NCI-H2029 treated with DMSO at 0.1 percent for 48 hours (cell line): ENCODE results near the gene ATF5.
A peak's percentile ranks its signal among the peaks of the same experiment; 100 is the strongest.
"Not testable (repeated sequence)": the region's sequence is repeated elsewhere in the genome, so short reads cannot be mapped to it uniquely, and the experiment has no call there.

ENCODE experiments used
- DNase-seq: peaks from one replicate; lab custom pipeline; 2025; lab: John Stamatoyannopoulos, UW

The ATF5 gene

DNA sequence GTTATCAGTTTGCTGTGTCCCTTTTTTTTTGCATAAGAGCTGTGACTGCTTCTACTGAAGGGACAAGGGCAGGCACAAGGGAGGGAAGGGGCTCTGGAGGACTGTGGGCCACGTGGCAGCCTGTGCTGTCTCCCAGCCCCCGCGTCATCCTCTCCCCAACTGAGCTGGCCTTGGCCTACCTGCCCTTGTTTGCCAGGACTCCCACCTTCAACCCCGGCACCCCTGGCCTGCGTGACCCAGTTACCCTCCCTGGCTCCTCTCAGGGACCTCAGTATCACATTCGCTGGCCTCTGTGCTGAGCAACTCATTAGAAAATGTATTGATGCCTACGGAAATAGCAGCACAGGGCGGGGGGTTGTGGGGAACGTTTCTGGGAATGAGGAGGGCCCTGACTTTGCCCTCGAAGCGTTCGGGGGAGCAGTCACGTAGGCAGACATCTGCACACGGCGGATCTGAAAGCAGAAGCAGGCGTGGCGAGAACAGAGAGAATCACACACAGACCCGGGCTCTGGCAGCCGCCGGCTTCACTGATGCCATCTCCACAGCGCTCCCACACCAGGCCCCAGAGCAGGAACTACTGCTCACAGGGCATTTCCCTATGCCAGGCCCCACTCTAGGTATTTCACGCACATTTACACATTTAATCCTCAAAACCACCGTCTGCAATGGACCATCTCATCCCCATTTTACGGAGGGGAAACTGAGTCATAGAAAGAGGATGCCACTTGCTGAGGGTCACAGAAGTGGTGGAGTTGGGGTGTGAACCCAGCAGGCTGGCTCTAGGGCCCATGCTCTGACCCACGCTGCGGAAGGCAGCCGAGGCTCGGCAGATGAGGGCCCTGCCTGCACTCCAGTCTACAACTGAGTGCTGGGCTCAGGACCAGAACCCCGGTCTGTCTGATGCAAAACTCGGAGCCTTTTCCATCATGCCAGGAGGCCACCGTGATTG, 5.7 kb upstream of the ATF5 start:
- DNase-seq = no peak

DNA sequence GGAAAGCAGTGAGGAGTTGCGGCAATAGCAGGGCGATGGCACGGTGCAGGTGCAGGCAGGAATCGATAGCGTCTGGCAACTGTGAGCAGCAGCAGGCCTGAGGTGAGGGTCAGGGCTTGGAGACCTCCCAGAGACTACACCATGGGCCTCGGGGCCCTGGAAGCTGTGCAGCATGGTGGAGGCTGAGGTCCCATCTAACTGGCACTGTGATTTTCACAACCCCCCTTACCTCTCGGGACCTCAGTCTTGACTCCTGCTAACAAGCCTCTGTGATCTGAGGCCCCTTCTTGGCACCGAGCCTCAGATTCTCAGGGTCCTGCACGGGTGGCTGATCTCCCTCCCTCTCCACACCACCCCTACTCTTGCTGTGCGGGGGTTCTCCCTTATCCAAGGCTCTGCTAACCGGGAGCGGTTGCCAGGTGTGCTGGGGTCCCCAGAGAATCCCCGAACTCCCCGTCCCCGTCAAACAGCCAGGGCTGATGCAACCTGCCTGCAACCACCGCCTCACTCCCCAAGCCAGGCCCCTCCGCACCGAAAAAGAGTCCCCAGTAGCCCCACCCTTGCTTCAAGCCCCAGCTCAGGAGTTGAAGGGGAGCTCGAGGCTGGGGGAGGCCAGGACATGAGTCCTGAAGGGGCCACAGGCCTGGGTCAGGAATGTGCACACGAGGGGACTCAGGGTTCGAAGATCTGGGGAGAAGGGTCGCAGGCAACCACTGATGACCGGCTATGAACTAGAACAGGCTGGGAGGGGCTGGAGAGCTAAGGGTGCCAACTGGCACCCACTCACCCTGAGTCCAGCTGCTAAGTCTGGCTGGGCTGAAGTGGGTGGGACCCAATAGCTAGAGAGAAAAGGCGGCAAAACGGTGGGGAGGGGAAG, 4.8 kb upstream of the ATF5 start:
- DNase-seq = no peak

DNA sequence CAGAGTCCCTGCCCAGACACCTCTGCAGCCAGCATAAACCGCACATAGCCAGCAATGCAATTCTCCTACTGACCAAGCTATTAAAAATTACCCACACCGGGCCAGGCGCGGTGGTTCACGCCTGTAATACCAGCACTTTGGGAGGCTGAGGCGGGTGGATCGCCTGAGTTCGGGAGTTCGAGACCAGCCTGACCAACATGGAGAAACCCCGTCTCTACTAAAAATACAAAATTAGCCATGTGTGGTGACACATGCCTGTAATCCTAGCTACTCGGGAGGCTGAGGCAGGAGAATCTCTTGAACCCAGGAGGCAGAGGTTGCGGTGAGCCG, 4.2 kb upstream of the ATF5 start:
- DNase-seq = not testable (repeated sequence)

DNA sequence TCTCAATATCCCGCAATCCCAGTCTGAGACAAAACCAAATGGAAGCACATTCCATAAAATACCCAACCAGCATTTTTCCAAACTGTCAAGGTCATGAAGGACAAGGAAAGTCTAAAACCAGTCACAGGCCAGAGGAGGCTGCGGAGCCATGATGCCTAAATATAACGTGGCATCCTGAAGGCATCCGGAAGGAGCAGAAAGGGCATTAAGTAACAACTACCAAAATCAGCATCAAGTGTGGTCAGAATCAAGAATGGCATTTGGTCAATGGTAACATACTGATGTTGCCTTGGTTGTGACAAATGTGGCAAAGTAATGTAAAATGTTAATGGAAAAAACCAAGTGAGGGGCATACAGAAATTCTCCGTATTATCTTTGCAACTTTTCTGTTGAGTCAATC, 3.5 kb upstream of the ATF5 start:
- no peak for DNase-seq

DNA sequence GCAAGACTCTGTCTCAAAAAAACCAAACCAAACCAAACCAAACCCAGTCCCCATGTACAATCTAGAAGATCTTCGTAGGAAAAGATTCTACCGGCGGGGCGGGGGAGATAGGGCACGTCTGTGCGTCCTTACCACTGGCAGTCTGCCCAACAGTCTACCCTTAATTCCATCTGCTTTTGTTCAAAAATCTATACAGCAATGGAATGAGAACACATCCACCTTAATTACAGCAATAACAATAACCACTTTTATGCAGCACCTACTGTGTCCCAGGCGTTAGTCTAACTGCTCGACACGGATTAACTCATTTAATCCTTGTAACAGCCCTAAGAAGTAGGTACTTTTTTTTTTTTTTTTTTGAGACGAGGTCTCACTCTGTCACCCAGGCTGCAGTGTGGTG, 2.5 kb upstream of the ATF5 start:
- no peak for DNase-seq

DNA sequence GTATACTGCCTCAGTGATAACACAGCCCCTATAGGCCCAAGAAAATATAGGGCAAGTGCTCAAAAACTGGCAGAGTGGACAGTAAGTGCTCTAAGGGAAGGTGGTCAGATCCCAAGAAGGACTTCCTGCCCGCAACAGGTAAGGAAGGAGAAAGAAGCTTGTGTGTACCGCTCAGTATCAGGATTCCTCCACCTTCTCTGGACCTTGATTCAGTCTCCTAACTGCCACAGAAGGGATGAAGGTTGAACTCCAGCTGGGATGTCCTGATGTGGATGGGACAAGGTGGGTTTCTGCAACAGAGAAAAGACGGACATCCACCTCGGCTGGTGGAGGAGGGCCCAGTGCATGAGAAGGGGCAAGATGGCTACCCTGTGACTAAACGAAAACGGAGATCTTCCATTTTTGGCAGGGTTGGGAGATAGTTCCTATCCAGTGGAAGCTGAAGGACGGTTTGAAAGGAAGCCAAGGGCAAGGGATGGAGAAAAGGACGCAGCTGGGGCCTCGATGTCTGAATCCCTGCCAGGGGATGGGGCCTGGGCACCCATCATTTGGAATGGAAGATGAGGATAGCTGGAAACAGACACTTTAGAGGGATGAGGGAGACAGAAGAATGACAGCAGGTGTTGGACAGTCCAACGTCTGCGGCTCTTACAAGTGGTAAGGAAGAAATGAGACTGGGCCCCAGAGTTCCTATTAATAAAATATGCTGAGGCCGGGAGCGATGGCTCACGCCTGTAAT, 1.3 kb upstream of the ATF5 start:
- DNase-seq = no peak

GRCh38 chr19:49929611-49930482, 842 bp downstream of the ATF5 start:
- peak; percentile 97 for DNase-seq

- DNase-seq = peak; percentile 39
Measured at GRCh38 chr19:49930483-49931011, 1.5 kb downstream of the ATF5 start.

DNA sequence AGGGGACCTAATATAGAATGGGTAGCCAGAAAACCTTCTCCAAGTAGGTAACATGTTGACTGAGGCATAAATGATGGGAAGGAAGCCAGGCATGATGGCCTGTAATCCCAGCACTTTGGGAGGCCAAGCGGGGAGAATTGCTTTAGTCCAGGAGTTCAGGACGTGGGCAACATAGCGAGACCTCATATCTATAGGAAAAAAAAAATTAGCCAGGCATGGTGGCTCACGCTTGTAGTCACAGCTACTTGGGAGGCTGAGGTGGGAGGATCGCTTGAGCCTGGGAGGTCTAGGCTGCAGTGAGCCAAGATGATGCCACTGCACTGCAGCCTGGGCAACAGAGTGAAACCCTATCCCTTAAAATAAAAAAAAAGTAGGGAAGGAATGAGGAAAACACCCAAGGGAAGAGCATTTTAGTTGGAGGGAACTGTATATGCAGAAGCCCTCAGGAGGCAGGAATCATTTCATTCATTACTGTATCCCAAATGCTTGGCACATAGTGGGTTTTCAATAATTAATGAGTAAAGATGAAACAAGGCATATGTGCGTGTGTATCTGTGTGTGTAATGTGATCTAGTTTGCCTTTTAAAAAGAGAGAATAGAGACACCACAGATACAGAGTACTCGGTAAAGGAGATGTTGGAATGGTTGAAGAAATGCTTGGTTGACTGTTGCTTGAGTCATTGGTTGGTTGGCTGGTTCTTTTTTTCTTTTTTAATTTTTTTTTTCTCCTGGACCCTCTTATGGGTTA, 2.5 kb downstream of the ATF5 start:
- DNase-seq = no peak

DNA sequence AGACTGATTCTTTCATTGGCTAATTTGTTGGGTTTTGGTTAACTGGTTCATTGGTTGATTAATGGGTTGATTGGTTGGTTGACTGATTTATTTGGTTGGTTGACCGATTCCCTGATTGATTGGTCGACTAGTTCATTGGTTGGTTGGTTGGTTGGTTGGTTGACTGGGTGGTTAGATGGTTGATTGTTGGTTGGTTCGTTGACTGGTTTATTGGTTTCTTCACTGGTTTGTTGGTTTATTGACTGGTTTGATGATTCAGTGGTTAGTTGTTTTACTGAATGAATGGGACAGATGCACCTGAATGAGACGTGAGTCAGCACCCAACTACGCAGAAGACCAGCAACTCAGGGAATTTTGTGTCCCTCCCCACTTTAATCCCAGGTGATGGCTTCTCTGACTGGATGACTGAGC, 3.0 kb downstream of the ATF5 start:
- DNase-seq = no peak

DNA sequence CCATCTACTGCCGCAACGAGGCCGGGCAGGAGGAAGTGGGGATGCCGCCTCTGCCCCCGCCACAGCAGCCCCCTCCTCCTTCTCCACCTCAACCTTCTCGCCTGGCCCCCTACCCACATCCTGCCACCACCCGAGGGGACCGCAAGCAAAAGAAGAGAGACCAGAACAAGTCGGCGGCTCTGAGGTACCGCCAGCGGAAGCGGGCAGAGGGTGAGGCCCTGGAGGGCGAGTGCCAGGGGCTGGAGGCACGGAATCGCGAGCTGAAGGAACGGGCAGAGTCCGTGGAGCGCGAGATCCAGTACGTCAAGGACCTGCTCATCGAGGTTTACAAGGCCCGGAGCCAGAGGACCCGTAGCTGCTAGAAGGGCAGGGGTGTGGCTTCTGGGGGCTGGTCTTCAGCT, 3.7 kb downstream of the ATF5 start:
- no peak for DNase-seq

DNA sequence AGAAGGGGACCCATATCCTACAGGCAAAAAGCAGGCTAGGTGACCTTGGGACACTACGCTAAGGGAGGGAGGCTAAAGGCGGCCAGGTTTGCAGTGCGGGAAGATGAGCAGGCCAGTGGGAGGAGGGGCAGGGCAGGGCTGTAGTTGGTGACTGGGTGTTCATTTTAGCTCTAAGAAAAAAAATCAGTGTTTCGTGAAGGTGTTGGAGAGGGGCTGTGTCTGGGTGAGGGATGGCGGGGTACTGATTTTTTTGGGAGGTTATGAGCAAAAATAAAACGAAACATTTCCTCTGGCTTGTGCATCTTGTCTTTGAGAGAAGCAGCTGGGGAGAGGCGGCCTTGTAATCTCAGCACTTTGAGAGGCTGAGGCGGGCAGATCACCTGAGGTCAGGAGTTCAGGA, 4.6 kb downstream of the ATF5 start:
- no peak for DNase-seq

GRCh38 chr19:49936549-49936948, 7.5 kb downstream of the ATF5 start:
- no peak for DNase-seq

- DNase-seq = peak; percentile 12
Measured at GRCh38 chr19:49937750-49938381, 8.9 kb downstream of the ATF5 start.

DNA sequence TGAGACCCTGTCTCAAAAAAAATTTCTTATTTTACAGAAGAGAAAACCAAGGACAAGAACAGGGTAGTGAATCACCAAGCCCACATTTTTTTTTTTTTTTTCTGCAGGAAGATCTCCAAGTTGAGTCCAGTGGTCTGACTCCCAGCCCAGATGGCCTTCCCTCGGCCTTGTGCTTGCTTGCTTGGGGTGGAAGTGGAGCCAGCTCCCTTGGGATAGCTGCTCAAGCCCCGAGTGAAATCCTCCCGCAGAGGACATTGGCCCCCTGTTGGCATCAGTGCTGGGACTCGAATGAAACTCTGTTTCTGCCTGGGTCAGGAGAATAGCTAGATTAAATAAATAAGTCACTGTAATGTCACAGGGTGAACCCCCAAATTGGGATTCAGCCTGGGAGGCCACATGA, 9.7 kb downstream of the ATF5 start:
- no peak for DNase-seq

- DNase-seq = no peak
Measured at GRCh38 chr19:49939721-49940481, 10.9 kb downstream of the ATF5 start.

GRCh38 chr19:49940482-49940791, 11.4 kb downstream of the ATF5 start:
- no peak for DNase-seq

- DNase-seq = not testable (repeated sequence)
Measured at GRCh38 chr19:49944567-49944966, 15.6 kb downstream of the ATF5 start.

GRCh38 chr19:49946415-49946814, 17.4 kb downstream of the ATF5 start:
- no peak for DNase-seq
